Upper lobe of left lung (tissue), 4 donors: ENCODE results near the gene STAP2.

ENCODE experiments used
- CTCF ChIP-seq, 6 experiments: fragments of 450-650 bp in 4 of 6; fragments of 200-600 bp in 2 of 6; sonication (generic) in 2 of 6; IDR thresholded peaks; one replicate each; pipeline ENCODE4 v1.5.1; 2016 to 2019; ENCODE audit warnings: antibody characterized with exemption in 6 of 6
- POLR2AphosphoS5 ChIP-seq, 2 donors: sonication (generic); formaldehyde crosslinking; IDR thresholded peaks; one replicate each; pipeline ENCODE4 v1.5.1; 2017; ENCODE audit warnings: antibody characterized with exemption in 2 of 2

GRCh38 chr19:4305257-4305612, 33.4 kb downstream of the STAP2 start:
- no peak for TF ChIP-seq POLR2AphosphoS5 (IDR thresholded peaks at IDR 0.05)
- TF ChIP-seq CTCF (IDR thresholded peaks at IDR 0.05) = no peak
